Lung (tissue), 12 donors: ENCODE measurements around the gene TUSC2. TPM values are rescaled to one million over a fixed set of nuclear protein-coding genes. Genes with fewer than 3 reads are reported as not detected.

Source experiments
- ATAC-seq: fragments of 200-7000 bp; cut with Tn5 transposase; one replicate; pipeline ENCODE4 v1.9.1; 2020; ENCODE audit warnings: moderate number of reproducible peaks; ENCODE audit not compliant: insufficient read depth, low FRiP score
- DNase-seq, 3 donors: peaks; one replicate each; pipeline ENCODE4 v3.0.0-alpha.2; 2013 to 2017
- H3K27ac ChIP-seq, 2 donors: one replicate each; pipeline ENCODE4 v1.5.1; 2013; ENCODE audit warnings: mild to moderate bottlenecking in 2 of 2, moderate library complexity in 2 of 2, control low read depth in 1 of 2, inconsistent platforms in 1 of 2, low read depth in 1 of 2, low read length in 1 of 2
- H3K27me3 ChIP-seq, 3 donors: one replicate each; pipeline ENCODE4 v1.5.1; 2013; ENCODE audit warnings: low read length in 2 of 3; ENCODE audit not compliant: control insufficient read depth in 3 of 3, insufficient read depth in 3 of 3
- H3K36me3 ChIP-seq, 4 donors: one replicate each; pipeline ENCODE4 v1.5.1; 2013; ENCODE audit warnings: low read length in 4 of 4, mild to moderate bottlenecking in 1 of 4, moderate library complexity in 1 of 4; ENCODE audit not compliant: control insufficient read depth in 4 of 4, insufficient read depth in 4 of 4
- H3K4me1 ChIP-seq, 5 donors: one replicate each; pipeline ENCODE4 v1.5.1; 2013; ENCODE audit warnings: low read length in 5 of 5, mild to moderate bottlenecking in 2 of 5, moderate library complexity in 1 of 5; ENCODE audit not compliant: control insufficient read depth in 5 of 5, insufficient read depth in 5 of 5
- H3K4me3 ChIP-seq: one replicate; pipeline ENCODE4 v1.5.1; 2013; ENCODE audit warnings: mild to moderate bottlenecking, control low read depth, moderate library complexity
- H3K9ac ChIP-seq, 2 donors: one replicate each; pipeline ENCODE4 v1.5.1; 2013; ENCODE audit warnings: low read length in 2 of 2, control low read depth in 1 of 2; ENCODE audit not compliant: insufficient read depth in 1 of 2
- H3K9me3 ChIP-seq, 4 donors: one replicate each; pipeline ENCODE4 v1.5.1; 2013; ENCODE audit warnings: low read length in 3 of 4, mild to moderate bottlenecking in 1 of 4, moderate library complexity in 1 of 4; ENCODE audit not compliant: control insufficient read depth in 4 of 4, insufficient read depth in 3 of 4
- WGBS, 2 donors: extraction: QIAGEN DNeasy Blood & Tissue Kit; methylation state at CpG; one replicate each; pipeline ENCODE4 v1.1.7; 2013; 5-methylcytosine and 5-hydroxymethylcytosine counted together
- polyA plus RNA-seq, 2 donors: library from polyadenylated mRNA; stranded (reverse); fragments of 200-250 nt; gene quantifications; one replicate each; pipeline ENCODE4 v1.2.1, GENCODE V29; 2013
- total RNA-seq, 2 donors: library from RNA; depleted of rRNA in 1 of 2; stranded (reverse); fragments of >200 nt in 1 of 2; gene quantifications; one replicate each; pipeline ENCODE4 v1.2.1, GENCODE V29; 2014 to 2021
- TF ChIP-seq, protein P1 (sequence below): IDR thresholded peaks from 2 replicates; pipeline ENCODE4 v1.5.1; 2012; ENCODE audit warnings: mild to moderate bottlenecking; ENCODE audit errors: control extremely low read depth, extremely low read depth
- donor health status: control.
- donor health status: control.
- donor health status: Bipolar disorder and iron deficiency.
- donor health status: healthy.
- donor health status: DM: yes; HTN: yes; CAD: no.

The TUSC2 gene
- total and polyA plus RNA-seq, 4 donors: 11.1 to 54.5 (median 30.5) TPM

DNA sequence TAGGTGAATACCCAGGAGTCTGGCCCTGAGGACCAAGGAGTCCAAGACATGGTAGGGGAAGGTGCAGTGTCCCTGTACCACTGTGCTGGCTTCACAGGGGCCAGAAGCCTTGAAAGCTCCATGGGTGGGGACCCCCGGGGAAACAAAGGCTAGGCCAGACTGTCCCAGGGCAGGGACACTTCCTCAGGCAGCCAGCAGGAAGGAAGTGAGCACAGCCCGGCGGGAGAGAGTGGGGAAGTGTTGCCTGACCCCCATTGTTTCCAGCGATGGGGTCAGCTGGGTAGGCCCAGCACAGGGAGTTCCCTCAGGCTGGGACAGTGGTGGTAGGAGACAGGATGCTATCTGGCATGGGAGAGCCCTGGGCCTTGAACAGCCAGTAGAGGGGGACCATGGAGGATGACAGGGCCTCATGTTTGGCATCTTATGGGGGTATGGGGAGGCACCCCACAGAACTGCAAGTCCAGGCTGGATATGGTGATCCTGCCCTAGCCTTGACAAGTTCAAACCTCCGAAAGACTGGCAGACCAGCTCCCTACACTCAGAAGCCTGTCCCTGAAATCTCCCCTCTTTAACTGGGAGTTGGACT is 4.3 kb downstream of the TUSC2 start:
- Histone ChIP-seq H3K4me1 (peaks cover 2 to 55% (median 20%) of the 10 kb centered on the region in 5 donors), H3K9me3 (no peaks in the 10 kb centered on the region), H3K27ac (peak overlapping the region; percentile 78 to 94), H3K36me3 (peaks cover 0 to 19% (median 7%) of the 10 kb centered on the region in 4 donors), H3K27me3 (no peaks in the 10 kb centered on the region), H3K9ac (no peak overlapping the region), H3K4me3 (no peak overlapping the region)
- TF ChIP-seq, protein P1, sequence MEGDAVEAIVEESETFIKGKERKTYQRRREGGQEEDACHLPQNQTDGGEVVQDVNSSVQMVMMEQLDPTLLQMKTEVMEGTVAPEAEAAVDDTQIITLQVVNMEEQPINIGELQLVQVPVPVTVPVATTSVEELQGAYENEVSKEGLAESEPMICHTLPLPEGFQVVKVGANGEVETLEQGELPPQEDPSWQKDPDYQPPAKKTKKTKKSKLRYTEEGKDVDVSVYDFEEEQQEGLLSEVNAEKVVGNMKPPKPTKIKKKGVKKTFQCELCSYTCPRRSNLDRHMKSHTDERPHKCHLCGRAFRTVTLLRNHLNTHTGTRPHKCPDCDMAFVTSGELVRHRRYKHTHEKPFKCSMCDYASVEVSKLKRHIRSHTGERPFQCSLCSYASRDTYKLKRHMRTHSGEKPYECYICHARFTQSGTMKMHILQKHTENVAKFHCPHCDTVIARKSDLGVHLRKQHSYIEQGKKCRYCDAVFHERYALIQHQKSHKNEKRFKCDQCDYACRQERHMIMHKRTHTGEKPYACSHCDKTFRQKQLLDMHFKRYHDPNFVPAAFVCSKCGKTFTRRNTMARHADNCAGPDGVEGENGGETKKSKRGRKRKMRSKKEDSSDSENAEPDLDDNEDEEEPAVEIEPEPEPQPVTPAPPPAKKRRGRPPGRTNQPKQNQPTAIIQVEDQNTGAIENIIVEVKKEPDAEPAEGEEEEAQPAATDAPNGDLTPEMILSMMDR: no peak
- ATAC-seq (no peak), DNase-seq (peak in 2 of 3 donors; percentile 36 to 66)
- 20 to 45% methylated on average over 5 of the region's 5 CpGs for WGBS, 2 donors

DNA sequence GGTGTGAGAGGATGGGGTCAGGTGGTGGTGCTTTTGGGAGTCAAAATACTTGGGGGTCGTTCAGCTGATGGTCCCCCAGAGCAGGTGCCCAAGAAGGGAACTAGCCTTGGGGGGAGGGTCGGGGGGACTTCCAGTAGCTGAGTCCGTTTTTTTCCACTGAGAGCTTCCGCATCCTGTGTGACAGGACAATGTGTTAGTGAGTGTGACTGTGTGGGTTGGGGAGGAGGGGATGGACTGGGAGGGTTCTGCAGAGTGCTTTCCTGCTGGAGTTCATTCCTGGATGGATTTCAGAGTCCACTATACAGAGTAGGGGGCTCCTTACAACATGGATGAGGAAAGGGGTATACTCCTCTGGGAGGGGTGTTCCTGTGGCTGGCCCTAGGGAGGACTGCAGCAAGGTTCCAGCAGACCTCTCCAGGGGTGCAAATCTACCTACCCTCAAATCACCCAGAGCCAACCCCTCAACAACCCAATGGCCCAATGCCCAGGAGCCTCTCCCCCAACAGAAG is 4.9 kb downstream of the TUSC2 start:
- Histone ChIP-seq H3K27ac (peak overlapping the region; percentile 78 to 94), H3K27me3 (no peaks in the 10 kb centered on the region), H3K9me3 (no peaks in the 10 kb centered on the region), H3K4me3 (no peak overlapping the region), H3K9ac (no peak overlapping the region), H3K36me3 (peaks cover 0 to 24% (median 11%) of the 10 kb centered on the region in 4 donors), H3K4me1 (peaks cover 0 to 55% (median 21%) of the 10 kb centered on the region in 5 donors)
- no peak for ATAC-seq
- 26 to 28% methylated on average over 4 of the region's 4 CpGs for WGBS, 2 donors
- TF ChIP-seq, protein P1: no peak
- DNase-seq: peak; percentile 49 to 81 (median 63)

DNA sequence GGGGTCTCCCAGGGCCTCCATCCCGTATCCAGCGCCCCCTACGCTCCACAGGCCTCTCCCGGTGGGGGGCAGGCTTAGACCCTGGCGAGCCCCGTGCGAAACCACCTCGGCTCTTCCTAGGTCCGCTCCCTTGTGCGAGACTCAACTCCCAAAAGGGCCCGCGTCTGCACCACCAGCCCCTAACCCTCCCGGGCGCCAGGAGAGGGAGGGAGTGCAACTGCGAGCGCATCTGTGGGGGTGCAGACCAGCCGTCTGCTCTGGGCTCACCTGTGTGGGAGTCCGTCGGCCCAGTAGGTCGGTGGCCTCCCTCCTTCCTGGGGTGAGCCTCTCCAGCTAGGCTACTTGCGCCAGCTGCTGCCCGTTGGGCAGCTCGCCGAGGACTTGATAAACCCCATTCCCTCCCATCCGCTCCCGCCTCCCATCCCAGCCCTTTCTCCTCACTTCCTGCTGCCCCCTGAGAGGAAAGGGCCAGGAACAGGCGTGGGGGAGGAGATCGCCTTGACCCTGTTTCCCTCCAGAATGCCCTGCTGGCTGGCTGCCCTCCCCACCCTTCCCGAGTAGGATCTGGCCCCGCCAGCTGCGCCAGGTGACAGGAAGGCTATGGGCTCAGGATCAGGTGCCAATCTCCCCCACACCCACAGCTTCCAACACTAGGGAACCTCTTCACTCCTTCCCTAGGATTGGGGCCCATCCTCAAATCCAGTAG is 5.5 kb downstream of the TUSC2 start, which contains the start of gene HYAL2:
HYAL2 (minus strand) TSS at position 360 of the 706 bp plus-strand sequence. CDS start 2,256 bp downstream, outside the sequence.
- DNase-seq (peak; percentile 49 to 76 (median 52)), ATAC-seq (no peak)
- TF ChIP-seq, protein P1: no peak
- H3K27me3 ChIP-seq: no peaks in the 10 kb centered on the region
- peak within 1 kb of the TSS; percentile 51 to 81 for H3K9ac ChIP-seq
- H3K9me3 ChIP-seq: no peaks in the 10 kb centered on the region
- H3K36me3 ChIP-seq: peaks cover 0 to 29% (median 13%) of the 10 kb centered on the region in 4 donors
- H3K4me1 ChIP-seq: peaks cover 0 to 58% (median 20%) of the 10 kb centered on the region in 5 donors
- 34 to 50% methylated on average over 27 to 31 of the region's 31 CpGs for WGBS, 2 donors
- peak within 1 kb of the TSS; percentile 89 to 94 for H3K27ac ChIP-seq
- H3K4me3 ChIP-seq: peak within 1 kb of the TSS; percentile 89
